ENCODE data around the gene KIAA1958. TPM values are rescaled to one million over a fixed set of nuclear protein-coding genes. Genes with fewer than 3 reads are reported as not detected.

The KIAA1958 gene
- total RNA-seq, 1 donor from 2014 or later: 26.9 TPM

GRCh38 chr9:112520069-112520468 lies 33.4 kb downstream of the KIAA1958 start:
- TF ChIP-seq CTCF (IDR thresholded peaks at IDR 0.05; ENCODE audit: unreplicated experiment): no peak
- H3K36me3 Mint-ChIP-seq: no peaks in the 10 kb centered on the region
- DNase-seq (ENCODE audit: low spot score in 2 of 2, unreplicated experiment in 2 of 2): no peak
- H3K4me3 Mint-ChIP-seq: no peak overlapping the region
- H3K4me1 Mint-ChIP-seq: peaks cover 6% of the 10 kb centered on the region
- no peaks in the 10 kb centered on the region for H3K27me3 Mint-ChIP-seq (ENCODE audit: low read depth)
- no peak overlapping the region for H3K27ac Mint-ChIP-seq
- no peaks in the 10 kb centered on the region for H3K9me3 Mint-ChIP-seq

GRCh38 chr9:112520656-112521055 lies 34.0 kb downstream of the KIAA1958 start:
- no peaks in the 10 kb centered on the region for H3K27me3 Mint-ChIP-seq (ENCODE audit: low read depth)
- H3K9me3 Mint-ChIP-seq: no peaks in the 10 kb centered on the region
- no peak for DNase-seq (ENCODE audit: low spot score in 2 of 2, unreplicated experiment in 2 of 2)
- TF ChIP-seq CTCF (IDR thresholded peaks at IDR 0.05; ENCODE audit: unreplicated experiment): no peak
- H3K36me3 Mint-ChIP-seq: no peaks in the 10 kb centered on the region
- H3K27ac Mint-ChIP-seq: no peak overlapping the region
- H3K4me1 Mint-ChIP-seq: peaks cover 6% of the 10 kb centered on the region
- no peak overlapping the region for H3K4me3 Mint-ChIP-seq

DNA sequence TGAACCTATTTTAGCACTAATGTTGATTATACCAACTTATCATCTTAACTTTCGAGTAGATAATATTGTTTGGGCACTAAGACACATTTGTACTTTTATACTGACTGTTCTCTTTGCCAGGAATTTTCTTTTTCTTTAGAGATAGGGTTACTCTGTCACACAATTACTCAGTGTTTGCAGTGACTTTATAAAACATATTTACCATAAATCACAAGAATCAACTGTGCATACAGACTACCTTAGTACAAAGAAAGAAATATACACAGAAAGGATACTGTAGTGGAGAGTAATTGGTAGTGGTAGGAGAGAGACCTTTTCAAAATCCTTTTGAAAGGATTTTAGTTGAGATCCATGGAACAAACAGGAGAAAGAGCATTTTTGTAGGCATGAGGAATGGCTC lies 40.3 kb downstream of the KIAA1958 start:
- no peaks in the 10 kb centered on the region for H3K27me3 Mint-ChIP-seq (ENCODE audit: low read depth)
- TF ChIP-seq CTCF (IDR thresholded peaks at IDR 0.05; ENCODE audit: unreplicated experiment): no peak
- no peaks in the 10 kb centered on the region for H3K9me3 Mint-ChIP-seq

DNA sequence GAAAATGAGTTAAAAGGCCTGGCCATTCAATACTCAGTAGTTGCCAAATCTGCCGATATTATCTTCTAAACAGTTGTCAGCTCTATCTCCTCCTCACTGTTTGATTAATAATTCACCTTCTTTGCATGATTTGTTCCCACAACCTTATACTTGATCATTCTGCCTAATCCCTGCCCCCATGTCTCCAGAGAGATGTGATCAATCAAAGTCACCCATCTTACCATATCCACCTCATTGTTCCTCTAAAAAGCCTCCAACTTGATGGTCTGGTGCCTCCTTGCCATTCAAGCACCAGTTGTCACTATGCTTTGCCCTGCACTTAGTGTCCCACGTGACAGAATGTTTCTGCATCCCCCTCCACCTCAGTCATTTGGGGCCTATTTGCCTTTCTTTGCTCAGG lies 41.3 kb downstream of the KIAA1958 start:
- H3K4me1 Mint-ChIP-seq: peaks cover 11% of the 10 kb centered on the region
- H3K36me3 Mint-ChIP-seq: peaks cover 2% of the 10 kb centered on the region
- no peaks in the 10 kb centered on the region for H3K27me3 Mint-ChIP-seq (ENCODE audit: low read depth)
- H3K27ac Mint-ChIP-seq: no peak overlapping the region
- H3K4me3 Mint-ChIP-seq: no peak overlapping the region
- no peaks in the 10 kb centered on the region for H3K9me3 Mint-ChIP-seq
- DNase-seq (ENCODE audit: low spot score in 2 of 2, unreplicated experiment in 2 of 2): no peak
- TF ChIP-seq CTCF (IDR thresholded peaks at IDR 0.05; ENCODE audit: unreplicated experiment): no peak

More for the DNA sequence above, 40.3 kb downstream of the KIAA1958 start:
- Mint-ChIP-seq H3K36me3 (peaks cover 2% of the 10 kb centered on the region), H3K27ac (no peak overlapping the region), H3K4me1 (peaks cover 4% of the 10 kb centered on the region), H3K4me3 (no peak overlapping the region)
- no peak for DNase-seq (ENCODE audit: low spot score in 2 of 2, unreplicated experiment in 2 of 2)

DNA sequence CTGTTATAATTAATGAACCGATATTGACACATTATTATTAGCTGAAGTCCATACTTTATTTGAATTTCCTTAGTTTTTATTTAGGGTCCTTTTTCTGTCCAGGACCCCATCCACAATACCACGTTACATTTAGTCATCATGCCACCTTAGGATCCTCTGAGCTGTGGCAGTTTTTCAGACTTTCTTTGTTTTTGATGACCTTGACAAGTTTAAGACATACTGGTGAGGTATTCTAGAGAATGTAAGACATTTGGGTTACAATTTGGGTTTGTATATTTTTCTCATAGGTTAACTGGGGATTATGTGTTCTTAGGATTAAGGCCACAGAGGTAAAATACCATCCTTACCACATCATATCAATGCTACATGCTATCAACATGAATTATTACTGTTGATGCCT lies 42.7 kb downstream of the KIAA1958 start:
- Mint-ChIP-seq H3K4me1 (peaks cover 13% of the 10 kb centered on the region), H3K4me3 (no peak overlapping the region), H3K36me3 (peaks cover 2% of the 10 kb centered on the region), H3K9me3 (no peaks in the 10 kb centered on the region), H3K27me3 (ENCODE audit: low read depth) (no peaks in the 10 kb centered on the region), H3K27ac (no peak overlapping the region)
- DNase-seq (ENCODE audit: low spot score in 2 of 2, unreplicated experiment in 2 of 2): no peak
- TF ChIP-seq CTCF (IDR thresholded peaks at IDR 0.05; ENCODE audit: unreplicated experiment): no peak

- DNase-seq (ENCODE audit: low spot score in 2 of 2, unreplicated experiment in 2 of 2): no peak
- H3K4me1 Mint-ChIP-seq: peaks cover 21% of the 10 kb centered on the region
- TF ChIP-seq CTCF (IDR thresholded peaks at IDR 0.05; ENCODE audit: unreplicated experiment): no peak
- no peak overlapping the region for H3K4me3 Mint-ChIP-seq
- peak overlapping the region; percentile 22 for H3K27ac Mint-ChIP-seq
- H3K27me3 Mint-ChIP-seq (ENCODE audit: low read depth): no peaks in the 10 kb centered on the region
- no peaks in the 10 kb centered on the region for H3K9me3 Mint-ChIP-seq
- H3K36me3 Mint-ChIP-seq: peaks cover 2% of the 10 kb centered on the region
These were observed 44.2 kb downstream of the KIAA1958 start for GRCh38 chr9:112530751-112531205.

Data from mesothelial cell of epicardium (in vitro differentiated cells).